ENCODE results near the gene KCND3.

DNA sequence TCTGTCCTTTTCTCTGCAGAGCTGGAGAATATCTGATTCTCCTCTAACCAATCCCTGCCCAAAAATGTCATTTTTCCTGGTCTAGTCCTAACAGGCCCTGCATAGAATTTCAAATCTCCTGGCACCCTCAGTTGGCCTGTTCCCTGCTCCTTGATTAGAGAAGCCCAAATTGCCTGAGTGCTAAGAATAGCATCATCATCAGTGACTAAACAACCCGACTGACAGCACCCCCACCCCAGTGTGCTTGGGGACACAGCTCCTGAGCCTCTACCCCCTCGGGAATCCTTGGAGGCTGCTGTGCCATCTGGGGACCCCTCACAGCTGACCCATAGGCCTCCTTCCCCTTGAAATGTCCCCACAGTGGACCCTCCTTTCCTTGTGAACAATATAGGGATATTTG, 139.4 kb downstream of the KCND3 start:
- no peak for TF ChIP-seq CTCF (IDR thresholded peaks at IDR 0.05)
- TF ChIP-seq POLR2A (IDR thresholded peaks at IDR 0.05), result no peak

Measured in Peyer's patch (tissue), 4 donors.